SK-N-SH (cell line): ENCODE data around the gene PRSS8.

Experiments used
- EP300 ChIP-seq, 2 experiments: IDR thresholded peaks; 2 replicates each; pipeline versions ENCODE4 v1.4.0 to v1.6.1; 2012; ENCODE audit warnings: borderline replicate concordance in 1 of 2, low read depth in 1 of 2, low read length in 1 of 2
- EZH2phosphoT487 ChIP-seq: fragments of 200-600 bp; sonication (generic); IDR thresholded peaks from 2 replicates; pipeline ENCODE4 v1.6.1; 2017; ENCODE audit warnings: low read depth, mixed run types, mild to moderate bottlenecking, antibody characterized with exemption, moderate library complexity, borderline replicate concordance
- FOSL2 ChIP-seq: IDR thresholded peaks from 2 replicates; pipeline ENCODE4 v1.4.0; 2012; ENCODE audit warnings: low read depth, mild to moderate bottlenecking, moderate library complexity, borderline replicate concordance
- FOXM1 ChIP-seq: IDR thresholded peaks from 2 replicates; pipeline ENCODE4 v1.4.0; 2012; ENCODE audit warnings: low read depth, mild to moderate bottlenecking
- GATA2 ChIP-seq: sonication (generic); formaldehyde crosslinking; IDR thresholded peaks from 2 replicates; pipeline ENCODE4 v1.5.0; 2020; ENCODE audit warnings: mild to moderate bottlenecking, missing genetic modification reagents
- NRF1 ChIP-seq: IDR thresholded peaks from 2 replicates; pipeline ENCODE4 v1.6.1; 2012; ENCODE audit warnings: low read depth, mild to moderate bottlenecking, low read length
- RAD21 ChIP-seq: IDR thresholded peaks from 2 replicates; pipeline ENCODE4 v1.6.1; 2012; ENCODE audit warnings: mild to moderate bottlenecking, low read length
- TF ChIP-seq, protein P1 (sequence below): IDR thresholded peaks from 2 replicates; pipeline ENCODE4 v1.6.1; 2012; ENCODE audit warnings: mild to moderate bottlenecking, low read depth, low read length, moderate library complexity
- TF ChIP-seq, protein P2 (sequence below): fragments of 200-600 bp; sonication (generic); IDR thresholded peaks from 2 replicates; pipeline ENCODE4 v1.6.1; 2017; ENCODE audit warnings: antibody characterized with exemption, mild to moderate bottlenecking, moderate library complexity
- TF ChIP-seq, protein P3 (sequence below): IDR thresholded peaks from 2 replicates; pipeline ENCODE4 v1.4.0; 2012; ENCODE audit warnings: low read depth, borderline replicate concordance
- TF ChIP-seq, protein P4 (sequence below): fragments of 150-350 bp; IDR thresholded peaks from 2 replicates; pipeline ENCODE4 v1.6.1; 2017; ENCODE audit warnings: antibody characterized with exemption, low read length, low read depth, borderline replicate concordance
- TF ChIP-seq, protein P5 (sequence below): IDR thresholded peaks from 2 replicates; pipeline ENCODE4 v1.4.0; 2012; ENCODE audit warnings: low read depth
- TF ChIP-seq, protein P6 (sequence below): IDR thresholded peaks from 2 replicates; pipeline ENCODE4; 2012

DNA sequence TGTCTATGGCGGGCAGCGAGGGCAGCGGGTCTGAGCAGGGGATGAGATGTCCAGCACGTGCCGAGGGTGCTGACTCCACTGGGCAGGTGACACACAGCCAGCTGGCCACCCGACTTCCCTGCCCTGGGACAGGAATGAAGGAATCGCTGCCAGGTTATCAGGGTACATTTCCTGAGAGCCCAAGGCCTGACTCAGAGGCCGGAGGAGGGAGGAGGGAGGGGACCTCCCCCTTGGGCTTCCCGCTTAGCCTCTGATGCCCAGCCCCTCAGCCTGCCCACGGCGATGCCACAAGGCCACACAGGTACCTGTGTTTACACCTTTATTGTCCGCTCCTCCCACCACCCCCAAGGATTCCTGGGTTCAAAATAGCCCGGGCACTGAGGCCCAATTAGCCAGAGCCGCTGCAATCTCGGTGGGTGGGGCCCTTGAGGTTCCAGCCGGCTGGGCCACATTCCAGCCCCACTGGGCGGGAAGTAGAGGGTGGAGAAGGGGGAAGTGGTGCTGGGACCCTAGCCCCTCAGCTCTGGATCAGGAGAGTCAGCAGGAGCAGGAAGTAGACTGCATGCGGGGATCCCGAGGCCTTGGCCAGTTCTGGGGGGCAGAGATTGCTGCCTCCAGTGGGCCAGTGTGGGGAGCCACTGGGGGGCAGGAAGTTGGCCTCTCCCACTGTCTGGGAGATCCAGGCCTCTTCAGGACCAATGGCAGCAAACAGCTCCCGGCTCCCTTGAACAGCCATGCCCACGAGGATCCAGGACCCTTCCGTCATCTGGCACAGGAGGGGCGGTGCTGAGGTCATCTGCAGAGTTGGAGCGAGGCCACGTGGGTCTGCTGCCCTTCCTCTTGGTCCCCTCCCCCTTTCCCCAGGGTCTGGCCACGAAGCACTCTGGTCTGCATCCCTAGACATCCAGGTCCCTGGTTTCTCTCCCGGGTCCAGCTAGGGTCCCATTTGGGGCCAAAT is 3.4 kb upstream of the PRSS8 start:
- no peak for TF ChIP-seq NRF1
- TF ChIP-seq, protein P1, sequence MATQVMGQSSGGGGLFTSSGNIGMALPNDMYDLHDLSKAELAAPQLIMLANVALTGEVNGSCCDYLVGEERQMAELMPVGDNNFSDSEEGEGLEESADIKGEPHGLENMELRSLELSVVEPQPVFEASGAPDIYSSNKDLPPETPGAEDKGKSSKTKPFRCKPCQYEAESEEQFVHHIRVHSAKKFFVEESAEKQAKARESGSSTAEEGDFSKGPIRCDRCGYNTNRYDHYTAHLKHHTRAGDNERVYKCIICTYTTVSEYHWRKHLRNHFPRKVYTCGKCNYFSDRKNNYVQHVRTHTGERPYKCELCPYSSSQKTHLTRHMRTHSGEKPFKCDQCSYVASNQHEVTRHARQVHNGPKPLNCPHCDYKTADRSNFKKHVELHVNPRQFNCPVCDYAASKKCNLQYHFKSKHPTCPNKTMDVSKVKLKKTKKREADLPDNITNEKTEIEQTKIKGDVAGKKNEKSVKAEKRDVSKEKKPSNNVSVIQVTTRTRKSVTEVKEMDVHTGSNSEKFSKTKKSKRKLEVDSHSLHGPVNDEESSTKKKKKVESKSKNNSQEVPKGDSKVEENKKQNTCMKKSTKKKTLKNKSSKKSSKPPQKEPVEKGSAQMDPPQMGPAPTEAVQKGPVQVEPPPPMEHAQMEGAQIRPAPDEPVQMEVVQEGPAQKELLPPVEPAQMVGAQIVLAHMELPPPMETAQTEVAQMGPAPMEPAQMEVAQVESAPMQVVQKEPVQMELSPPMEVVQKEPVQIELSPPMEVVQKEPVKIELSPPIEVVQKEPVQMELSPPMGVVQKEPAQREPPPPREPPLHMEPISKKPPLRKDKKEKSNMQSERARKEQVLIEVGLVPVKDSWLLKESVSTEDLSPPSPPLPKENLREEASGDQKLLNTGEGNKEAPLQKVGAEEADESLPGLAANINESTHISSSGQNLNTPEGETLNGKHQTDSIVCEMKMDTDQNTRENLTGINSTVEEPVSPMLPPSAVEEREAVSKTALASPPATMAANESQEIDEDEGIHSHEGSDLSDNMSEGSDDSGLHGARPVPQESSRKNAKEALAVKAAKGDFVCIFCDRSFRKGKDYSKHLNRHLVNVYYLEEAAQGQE, result 0 out of 2 replicates have a peak, but pooled peaks have one; percentile 21
- TF ChIP-seq RAD21, result no peak
- TF ChIP-seq, protein P2, sequence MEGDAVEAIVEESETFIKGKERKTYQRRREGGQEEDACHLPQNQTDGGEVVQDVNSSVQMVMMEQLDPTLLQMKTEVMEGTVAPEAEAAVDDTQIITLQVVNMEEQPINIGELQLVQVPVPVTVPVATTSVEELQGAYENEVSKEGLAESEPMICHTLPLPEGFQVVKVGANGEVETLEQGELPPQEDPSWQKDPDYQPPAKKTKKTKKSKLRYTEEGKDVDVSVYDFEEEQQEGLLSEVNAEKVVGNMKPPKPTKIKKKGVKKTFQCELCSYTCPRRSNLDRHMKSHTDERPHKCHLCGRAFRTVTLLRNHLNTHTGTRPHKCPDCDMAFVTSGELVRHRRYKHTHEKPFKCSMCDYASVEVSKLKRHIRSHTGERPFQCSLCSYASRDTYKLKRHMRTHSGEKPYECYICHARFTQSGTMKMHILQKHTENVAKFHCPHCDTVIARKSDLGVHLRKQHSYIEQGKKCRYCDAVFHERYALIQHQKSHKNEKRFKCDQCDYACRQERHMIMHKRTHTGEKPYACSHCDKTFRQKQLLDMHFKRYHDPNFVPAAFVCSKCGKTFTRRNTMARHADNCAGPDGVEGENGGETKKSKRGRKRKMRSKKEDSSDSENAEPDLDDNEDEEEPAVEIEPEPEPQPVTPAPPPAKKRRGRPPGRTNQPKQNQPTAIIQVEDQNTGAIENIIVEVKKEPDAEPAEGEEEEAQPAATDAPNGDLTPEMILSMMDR, result no peak
- no peak for TF ChIP-seq GATA2 (CRISPR knock-in tag)
- no peak for TF ChIP-seq FOXM1
- peak; percentile 73; the same call in 1 of the 2 replicates for TF ChIP-seq FOSL2
- TF ChIP-seq, protein P3, sequence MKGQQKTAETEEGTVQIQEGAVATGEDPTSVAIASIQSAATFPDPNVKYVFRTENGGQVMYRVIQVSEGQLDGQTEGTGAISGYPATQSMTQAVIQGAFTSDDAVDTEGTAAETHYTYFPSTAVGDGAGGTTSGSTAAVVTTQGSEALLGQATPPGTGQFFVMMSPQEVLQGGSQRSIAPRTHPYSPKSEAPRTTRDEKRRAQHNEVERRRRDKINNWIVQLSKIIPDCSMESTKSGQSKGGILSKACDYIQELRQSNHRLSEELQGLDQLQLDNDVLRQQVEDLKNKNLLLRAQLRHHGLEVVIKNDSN, result peak; percentile 46; the same call in 1 of the 2 replicates
- no peak for TF ChIP-seq EP300 (IDR thresholded peaks at IDR 0.05; ENCODE audit: borderline replicate concordance in 1 of 2, low read depth in 1 of 2, low read length in 1 of 2)
- TF ChIP-seq, protein P4, sequence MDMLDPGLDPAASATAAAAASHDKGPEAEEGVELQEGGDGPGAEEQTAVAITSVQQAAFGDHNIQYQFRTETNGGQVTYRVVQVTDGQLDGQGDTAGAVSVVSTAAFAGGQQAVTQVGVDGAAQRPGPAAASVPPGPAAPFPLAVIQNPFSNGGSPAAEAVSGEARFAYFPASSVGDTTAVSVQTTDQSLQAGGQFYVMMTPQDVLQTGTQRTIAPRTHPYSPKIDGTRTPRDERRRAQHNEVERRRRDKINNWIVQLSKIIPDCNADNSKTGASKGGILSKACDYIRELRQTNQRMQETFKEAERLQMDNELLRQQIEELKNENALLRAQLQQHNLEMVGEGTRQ, result no peak
- TF ChIP-seq EZH2phosphoT487, result no peak
- TF ChIP-seq, protein P5, sequence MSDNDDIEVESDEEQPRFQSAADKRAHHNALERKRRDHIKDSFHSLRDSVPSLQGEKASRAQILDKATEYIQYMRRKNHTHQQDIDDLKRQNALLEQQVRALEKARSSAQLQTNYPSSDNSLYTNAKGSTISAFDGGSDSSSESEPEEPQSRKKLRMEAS, result peak; percentile 80
- TF ChIP-seq, protein P6, sequence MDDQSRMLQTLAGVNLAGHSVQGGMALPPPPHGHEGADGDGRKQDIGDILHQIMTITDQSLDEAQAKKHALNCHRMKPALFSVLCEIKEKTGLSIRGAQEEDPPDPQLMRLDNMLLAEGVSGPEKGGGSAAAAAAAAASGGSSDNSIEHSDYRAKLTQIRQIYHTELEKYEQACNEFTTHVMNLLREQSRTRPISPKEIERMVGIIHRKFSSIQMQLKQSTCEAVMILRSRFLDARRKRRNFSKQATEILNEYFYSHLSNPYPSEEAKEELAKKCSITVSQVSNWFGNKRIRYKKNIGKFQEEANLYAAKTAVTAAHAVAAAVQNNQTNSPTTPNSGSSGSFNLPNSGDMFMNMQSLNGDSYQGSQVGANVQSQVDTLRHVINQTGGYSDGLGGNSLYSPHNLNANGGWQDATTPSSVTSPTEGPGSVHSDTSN, result peak; percentile 26; the same call in 1 of the 2 replicates
